CD4-positive, alpha-beta T cell treated with Interleukin-15 for 1 hour (primary cell): Measurements from ENCODE around the gene IP6K1.
"Not testable (repeated sequence)": the region's sequence is repeated elsewhere in the genome, so short reads cannot be mapped to it uniquely, and the experiment has no call there.

Experiments
- DNase-seq: peaks from one replicate; pipeline ENCODE4 v3.0.0-alpha.2; 2020

IP6K1 gene

DNA sequence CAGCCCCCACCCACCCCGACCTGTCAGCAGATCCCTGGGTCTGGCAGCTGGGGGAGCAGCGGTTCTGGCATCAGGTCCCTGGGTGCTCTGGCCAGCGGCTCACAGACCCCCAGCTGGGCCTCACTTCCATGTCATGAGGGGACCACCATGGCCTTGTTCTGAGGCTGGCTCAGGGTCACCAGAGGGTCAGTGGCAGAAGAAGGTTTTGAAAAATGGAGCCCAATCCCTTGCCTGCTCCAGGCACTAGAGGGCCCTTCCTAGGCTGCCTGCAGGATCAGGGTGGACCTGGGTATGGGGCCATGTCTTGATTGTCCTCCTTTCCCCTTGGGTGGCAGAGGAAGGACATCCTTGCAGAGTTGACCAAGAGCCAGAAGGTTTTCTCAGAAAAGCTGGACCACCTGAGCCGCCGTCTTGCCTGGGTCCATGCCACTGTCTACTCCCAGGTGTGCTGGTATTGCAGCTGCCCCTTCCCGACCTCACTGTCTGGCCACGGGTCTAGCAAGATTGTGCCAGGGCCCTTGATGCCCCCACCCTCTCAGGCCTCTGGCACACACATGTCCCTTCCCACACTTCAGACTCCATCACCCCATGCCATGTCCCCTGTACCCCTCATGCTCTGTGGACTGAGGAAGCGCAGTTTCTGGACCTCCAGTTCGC lies 79.8 kb downstream of the IP6K1 start:
- DNase-seq = no peak

DNA sequence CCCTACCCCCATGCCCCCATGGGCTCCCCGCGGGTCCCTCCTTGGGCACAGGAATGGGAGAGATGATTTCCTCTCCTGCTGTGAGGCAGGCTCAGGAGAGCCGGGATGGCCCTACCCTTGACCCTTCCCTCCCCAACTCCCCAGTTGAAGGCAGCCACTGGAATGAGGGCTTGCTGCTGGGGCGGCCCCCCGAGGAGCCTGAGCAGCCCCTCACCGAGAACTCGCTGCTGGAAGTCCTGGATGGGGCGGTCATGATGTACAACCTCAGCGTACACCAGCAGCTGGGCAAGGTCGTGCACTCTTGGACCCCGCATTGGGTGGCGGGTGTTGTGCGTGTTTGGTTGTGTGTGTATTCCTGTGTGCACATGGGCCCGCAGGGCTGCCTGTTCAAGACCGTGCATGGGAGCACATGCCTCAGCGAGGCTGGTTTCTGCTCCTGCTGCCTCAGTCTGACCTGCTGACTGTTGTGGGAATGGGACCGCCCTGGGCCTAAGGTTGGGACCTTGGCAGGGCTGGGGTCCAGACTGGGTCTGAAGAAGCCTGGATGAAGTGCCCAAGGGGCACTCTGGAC lies 80.9 kb downstream of the IP6K1 start:
- DNase-seq = no peak

DNA sequence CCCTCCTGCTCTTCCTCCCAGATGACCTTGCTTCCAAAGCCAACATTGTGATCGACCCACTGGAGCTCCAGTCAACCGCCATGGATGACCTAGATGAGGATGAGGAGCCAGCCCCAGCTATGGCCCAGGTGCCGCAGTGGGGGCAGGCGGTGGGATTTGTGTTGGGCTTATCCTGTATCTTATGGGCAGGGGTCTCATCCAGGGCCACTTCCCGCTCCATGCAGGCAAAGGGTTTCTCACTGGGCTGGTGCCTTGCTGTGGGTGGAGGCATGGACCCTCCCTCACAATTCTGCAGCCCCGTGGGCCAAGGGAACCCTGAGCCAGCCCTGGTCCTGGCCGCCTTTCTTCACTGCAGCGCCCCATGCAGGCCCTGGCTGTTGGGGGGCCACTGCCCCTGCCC lies 81.7 kb downstream of the IP6K1 start:
- DNase-seq = no peak

DNA sequence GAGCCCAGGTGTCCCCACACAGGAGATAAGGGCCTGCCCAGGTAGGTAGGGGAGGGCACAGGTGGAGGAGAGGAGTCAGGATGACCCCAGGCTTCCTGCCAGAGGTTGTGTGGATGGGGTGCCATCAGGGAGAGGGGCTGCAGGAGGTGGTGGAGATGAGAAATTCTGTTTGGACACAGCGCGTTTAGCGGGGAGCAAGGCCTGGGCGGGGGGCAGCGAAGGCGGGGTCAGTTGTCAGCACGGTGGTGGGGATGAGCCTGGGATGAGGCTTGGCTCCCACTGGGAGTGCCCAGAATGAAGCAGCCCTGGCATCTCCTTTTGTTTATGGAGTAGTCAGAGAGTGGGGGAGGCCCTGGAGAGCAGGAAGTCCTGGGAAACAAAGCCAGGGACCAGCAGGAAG lies 82.4 kb downstream of the IP6K1 start:
- no peak for DNase-seq

DNA sequence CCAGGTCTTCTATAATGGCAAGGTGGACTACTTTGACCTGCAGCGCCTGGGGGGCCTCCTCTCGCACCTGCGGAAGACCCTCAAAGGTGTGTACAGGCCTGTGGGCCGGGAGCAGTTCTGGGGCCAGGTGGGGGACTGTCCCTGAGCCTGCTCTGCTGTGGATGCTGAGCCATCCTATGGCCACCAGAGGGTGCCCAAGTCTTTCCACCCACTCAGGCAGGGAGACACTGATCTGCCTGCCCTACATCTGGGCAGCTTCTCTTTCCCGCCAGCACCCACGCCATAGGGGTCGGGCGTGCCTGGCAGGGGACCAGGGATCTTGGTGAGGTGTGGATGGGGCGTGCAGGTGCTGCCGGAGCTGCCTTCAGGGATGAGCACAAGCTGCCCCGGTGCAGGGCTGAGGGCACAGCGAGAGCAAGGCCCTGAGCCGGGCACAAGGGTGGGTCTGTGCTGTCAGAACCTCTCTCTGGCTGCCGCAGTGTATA lies 82.9 kb downstream of the IP6K1 start:
- DNase-seq = peak; percentile 73

DNA sequence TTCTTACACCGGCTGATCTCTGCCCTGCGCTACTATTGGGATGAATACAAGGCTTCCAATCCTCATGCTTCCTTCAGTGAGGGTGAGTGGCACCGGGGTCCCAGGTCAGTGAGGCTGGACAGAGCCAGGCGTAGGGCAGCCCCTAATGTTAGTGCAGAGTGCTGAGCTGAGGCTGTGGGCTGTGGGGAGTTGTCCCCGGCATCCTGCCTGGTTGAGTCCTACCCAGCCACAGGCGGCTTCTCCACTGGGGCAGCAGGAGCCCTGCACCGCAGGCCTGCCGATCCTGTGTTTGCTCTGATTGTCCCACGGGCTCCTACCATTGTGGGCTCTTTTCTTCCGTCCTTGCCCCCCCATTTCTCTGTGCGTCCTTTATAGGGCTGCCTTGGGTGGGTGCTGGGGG lies 83.7 kb downstream of the IP6K1 start:
- DNase-seq = no peak

DNA sequence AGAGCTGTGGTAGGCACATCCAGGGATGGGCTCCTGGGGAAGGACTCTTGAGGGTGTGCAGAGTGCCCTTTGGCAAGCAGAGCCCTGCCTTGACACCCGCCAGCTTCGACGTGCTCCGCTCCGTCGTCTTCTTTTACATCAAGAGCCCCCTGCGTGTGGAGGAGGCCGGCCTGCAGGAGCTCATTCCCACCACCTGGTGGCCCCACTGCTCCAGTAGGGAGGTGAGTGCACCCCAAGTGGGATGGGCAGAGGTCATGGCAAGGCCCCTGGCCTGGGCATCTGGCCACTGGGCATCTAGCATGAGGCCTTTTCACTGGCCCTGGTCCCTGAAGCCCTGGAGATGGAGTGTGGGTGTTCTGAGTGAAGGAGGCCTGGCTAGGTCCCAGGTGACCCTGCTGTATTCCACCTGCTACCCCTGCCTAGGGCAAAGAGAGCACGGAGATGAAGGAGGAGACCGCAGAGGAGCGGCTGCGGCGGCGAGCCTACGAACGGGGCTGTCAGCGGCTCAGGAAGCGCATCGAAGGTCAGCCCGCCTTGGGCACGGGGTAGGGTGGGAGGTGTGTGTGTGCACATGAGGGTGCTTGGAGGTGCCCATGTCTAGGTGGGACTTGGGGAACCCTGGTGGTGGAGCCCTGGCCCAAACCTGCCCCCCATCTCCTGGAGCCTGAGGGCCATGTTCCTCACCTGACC lies 84.8 kb downstream of the IP6K1 start:
- DNase-seq = no peak

DNA sequence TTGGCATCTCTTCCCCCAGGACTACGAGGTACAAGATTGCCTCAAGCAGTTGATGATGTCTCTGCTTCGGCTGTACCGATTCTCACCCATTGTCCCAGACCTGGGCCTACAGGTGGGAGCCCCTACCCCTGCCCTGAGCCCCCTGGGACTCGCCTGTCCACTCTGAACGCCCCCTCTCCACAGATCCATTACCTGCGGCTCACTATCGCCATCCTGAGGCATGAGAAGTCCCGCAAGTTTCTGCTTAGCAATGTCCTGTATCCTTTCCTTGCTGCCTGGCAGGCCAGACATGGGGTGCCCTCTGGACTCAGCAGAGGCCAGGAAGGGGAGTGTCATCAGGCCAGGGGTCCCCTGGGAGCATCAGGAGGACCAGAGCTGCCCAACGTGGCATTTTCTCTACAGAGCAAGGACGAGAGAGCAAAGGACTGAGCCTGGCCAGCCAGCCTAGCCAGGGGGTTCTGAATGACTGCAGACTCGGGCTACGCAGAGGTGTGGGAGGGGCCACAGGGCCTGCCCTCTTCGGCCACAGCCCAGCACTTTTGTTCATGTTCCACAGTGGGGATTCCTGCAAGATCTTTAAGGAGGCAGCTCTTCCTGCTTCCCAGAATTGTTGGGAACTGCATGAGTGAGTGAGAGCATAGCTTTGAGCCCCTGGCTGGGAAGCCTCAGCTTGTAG lies 85.8 kb downstream of the IP6K1 start:
- DNase-seq = no peak

DNA sequence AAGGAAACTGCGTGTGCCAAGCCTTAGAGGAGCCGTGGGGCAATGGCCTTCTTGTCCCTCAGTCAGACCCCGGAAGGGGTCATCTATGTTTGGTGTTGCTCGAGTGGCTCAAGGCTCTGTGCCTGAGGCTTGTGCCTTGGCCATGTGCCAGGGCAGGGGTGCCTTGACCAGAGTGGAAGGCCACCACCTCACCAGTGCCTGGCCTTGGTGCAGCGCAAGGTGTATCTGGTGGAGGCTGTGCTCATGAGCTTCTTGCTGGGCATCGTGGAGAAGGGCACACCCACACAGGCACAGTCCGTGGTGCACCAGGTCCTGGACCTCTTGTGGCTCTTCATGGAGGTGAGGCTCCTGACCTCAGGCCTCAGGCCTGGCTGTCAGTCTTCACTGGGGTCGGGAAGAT lies 86.3 kb downstream of the IP6K1 start:
- no peak for DNase-seq

DNA sequence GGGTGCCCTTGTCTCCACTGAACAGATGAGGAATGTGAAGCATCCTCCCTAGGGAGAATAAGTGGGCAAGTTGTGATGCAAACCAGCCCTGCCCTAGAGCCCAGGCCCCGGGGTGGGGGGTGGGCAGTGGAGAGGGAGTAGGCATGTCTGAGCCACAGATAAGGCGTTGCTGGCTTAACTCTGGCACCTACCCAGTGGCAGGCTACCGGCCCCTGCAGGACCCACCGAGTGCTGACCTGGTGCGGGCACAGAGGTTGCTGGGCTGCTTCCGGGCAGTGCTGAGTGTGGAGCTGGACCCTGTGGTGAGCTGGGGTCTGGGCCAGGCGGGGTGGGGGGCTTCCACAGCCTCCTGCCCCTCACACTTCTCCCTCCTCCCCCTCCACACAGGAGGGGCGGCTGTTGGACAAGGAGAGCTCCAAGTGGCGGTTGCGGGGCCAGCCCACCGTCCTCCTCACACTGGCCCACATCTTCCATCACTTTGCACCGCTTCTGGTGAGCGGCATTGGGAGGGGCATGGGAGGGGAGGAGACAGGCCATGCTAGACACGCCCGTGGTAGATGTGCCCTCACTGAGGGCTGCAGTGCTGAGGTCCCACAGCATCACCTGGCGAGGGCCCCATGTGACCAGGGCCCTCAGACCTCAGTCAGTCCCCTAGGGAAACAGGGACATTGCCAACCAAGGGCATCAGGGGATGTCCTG lies 86.9 kb downstream of the IP6K1 start:
- no peak for DNase-seq

DNA sequence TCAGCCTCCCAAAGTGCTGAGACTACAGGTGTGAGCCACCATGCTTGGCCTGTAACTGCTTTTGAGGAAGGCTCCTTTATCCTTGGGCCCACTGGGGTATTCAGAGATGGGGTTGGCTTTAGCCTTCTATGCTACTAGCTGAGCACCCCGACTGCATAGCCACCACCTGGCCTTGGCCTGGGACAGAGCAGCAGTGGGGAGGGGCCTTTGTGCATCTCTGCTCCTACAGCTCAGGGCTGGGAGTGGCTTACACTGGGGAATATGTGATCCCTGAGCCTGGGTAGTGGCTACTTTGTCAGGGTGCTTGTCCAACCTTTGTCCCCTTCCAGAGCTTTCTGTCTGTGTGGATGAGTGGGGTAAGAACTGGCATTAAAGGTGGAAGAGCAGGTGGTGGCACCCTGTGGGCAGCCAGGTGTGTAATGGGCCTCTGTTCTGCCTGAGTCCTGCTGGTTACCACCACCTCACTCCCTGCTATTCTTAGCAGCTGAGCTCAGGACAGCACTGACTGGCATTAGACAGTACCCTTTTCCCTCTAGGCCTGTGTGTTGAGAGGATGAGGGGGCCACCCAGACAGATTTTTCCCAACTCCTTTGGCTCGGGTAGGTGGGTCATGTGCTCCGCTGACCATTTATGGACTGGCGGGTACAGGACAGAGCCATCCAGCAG lies 90.9 kb downstream of the IP6K1 start:
- not testable (repeated sequence) for DNase-seq

DNA sequence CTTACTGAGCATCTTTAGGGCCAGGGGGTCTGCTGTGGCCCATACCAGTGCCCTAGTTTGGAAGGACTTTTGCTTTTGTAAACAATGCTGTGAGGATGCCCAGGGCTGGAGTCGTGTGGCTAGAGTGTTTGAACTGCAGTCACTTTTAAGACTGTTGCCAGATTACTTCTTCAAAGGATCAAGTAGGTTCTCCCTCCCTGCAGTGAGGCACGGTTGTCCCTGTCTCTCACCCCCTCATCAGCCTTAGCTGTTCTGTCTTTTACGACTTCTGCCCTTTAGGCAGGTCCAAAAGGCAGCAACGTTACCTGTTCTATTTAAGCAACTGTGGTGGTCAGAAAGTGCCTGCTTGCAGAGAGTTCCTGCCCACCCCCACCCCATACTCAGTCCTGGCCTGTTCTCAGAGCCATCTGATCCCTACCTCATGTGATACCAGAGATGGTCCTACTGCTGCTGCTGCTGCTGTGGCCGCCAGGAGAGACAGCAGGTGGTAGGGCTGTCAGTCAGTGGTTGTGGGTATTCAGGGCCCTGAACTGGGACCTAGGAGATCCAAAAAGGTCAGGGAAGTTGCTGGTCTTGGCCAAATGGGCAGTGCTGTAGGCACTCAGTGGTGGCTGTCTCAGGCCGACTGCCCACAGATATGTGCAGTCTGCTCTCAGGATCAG lies 91.8 kb downstream of the IP6K1 start:
- DNase-seq = not testable (repeated sequence)

DNA sequence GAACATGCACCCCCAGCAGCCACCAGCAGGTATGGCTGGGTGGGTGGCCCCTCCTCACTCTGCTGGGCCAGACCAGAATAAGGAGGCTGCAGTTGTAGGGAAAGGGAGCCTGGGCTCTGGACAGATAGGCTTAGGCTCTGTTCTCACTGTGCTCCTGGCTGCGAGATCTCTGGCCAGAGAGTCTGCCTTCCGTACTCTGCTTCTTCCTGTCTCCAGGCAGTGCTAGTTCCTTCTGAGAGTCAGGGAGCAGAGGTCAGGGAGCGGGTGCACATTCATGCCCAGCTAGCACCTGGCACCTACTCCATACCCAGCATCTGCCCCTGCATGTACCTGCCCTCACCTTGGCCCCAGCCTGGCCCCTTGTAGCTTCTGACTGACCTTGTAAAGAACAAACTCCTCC lies 94.9 kb downstream of the IP6K1 start:
- not testable (repeated sequence) for DNase-seq

DNA sequence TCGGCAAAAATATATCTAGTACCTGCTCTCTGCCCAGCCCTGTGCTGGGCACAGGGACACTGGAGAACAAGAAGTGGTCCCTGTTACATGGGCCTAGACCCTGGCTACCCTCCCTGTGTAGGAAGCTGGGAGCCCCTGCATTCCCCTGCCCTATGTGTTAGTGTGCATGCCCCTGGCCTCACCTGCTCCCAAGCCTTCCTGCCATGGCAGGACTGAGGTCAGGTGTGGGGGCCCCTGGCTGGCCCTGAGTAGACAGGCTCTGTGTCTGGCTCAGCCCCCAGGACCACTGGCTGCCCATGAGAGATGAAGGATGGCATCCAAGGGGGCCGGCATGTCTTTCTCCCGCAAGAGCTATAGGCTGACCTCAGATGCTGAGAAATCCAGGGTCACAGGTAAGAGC lies 95.5 kb downstream of the IP6K1 start:
- DNase-seq = not testable (repeated sequence)

DNA sequence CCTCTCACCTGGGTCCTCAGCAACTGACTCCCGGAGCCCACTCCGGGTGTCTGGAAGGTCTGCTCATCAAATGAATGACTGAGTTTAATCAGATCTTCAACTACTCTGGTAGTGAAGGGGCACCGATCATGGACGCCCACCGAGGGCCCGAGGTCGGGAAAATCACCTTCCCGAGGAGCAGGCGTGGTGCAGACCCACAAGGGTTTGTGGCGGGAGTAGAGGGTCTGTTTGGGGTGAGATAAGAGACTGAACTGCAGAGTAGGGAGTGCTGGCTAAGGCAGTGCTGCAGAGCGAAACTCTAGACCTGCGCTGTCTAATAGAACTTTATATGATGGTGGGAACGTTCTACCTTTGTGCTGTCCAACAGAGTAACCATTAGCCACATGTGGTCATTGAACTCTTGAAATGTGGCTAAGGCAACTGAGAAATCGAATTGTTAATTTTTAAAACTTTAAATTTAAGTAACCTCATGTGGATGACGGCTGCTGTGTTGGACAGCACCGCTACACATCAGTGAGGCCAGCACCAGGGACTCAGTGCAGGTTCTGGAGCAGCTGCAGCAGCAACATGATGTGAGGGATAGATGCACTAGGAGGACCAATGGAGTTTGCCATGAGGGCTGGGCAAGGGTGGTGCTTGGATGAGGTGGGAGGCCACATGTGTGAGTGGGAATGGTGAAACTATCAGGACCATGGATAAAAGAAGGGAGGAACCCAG lies 96.3 kb downstream of the IP6K1 start:
- not testable (repeated sequence) for DNase-seq

DNA sequence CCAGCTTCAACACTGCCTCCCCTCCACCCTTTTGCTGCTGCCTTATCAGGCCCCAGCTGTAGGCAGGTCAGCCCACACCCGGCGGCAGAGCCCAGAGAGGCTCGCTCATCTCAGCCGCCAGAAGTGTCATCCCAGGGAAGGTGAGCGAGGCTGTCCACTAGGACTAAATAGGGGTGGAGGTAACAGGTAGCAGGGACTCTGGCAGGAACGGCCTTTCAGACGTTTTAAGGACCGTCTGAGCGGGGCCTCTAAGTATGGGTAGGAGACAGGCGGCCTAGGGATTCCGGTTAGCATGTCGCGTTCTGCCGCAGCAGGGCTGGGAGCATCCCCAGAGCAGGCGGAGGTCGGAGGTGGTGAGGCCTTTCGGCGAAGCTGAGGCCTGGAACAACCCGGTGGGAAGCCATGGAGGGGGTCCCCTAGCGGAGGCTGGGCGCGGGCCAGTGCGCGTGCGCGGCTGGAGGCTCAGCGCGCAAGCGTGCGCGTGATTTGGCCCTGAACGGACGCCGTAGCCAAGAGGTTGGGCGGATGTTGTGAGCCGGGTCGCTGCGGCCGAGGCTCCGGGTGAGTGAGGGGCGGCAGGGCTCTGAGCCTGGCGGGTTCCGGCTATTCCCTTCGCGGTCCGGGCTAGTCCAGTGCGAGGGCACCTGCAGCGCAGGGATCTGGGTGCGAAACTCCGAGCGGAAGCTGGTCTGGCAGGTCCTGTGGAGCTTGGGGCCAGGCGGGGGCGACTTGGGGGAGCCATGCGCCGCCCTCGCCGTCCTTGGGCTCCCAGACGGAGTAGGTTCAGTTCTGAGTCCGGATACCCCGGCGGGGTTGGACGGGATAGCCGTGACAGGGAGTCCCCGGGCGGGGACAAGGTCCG lies 97.1 kb downstream of the IP6K1 start, which contains the start of the genes MST1 and RNF123:
Gene MST1, minus strand, starts transcription at position 429 of the 862 bp plus-strand sequence. CDS start 783 bp downstream, outside the sequence.
Gene RNF123, plus strand, starts transcription at position 512 of the 862 bp plus-strand sequence. CDS start 1,609 bp downstream, outside the sequence.
- peak; percentile 90 for DNase-seq

DNA sequence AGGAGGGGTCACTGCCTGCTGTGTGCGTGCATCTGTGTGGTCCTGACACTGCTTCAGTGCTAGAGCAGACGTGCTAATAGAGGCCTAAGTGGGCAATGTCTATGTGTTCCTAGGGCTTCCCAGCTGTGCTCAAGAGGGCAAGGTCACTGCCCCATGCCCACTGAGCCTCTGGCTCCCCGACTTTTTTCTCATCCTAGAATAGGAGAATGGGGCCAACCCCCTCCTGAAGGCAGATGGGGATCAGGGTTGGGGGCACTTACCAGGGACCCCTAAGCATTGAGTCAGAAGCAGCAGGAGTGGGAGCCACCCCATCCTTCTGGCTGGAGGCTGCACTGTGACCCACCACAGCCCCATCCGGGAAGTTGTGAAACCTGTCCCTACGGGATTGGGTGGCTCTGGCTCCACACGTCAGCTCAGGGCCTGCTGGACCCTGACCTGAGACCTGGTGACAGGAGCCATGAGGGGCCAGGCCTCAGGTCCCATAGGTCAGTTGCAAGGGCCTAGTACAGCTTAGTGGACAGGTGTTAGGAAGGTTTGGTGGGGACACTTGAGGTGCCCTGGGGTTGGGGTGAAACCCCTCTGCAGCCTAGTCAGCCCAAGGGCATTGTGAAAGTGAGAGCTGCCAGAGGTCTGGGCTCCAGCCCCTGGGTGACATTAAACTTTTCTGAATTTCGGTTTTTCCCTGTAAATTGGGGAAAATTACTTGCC lies 97.8 kb downstream of the IP6K1 start:
- not testable (repeated sequence) for DNase-seq

DNA sequence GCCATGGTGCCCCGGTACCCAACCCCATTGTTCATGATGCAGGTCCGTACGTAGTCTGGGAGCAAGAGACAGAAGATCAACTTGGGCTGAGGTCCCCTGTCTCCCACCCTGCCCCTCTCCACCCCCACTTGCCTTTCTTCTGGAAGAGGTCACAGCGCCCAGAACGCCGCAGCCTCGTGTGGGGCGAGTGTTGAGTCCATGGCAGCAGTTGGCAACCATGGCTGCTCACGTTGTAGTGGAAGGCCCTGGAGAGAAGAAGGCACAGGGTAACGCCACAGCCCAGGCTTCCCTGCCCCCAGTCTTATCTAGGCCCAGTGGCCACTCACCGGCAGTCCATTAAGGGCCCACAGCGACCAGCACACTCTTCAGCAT lies 98.9 kb downstream of the IP6K1 start:
- DNase-seq = not testable (repeated sequence)

DNA sequence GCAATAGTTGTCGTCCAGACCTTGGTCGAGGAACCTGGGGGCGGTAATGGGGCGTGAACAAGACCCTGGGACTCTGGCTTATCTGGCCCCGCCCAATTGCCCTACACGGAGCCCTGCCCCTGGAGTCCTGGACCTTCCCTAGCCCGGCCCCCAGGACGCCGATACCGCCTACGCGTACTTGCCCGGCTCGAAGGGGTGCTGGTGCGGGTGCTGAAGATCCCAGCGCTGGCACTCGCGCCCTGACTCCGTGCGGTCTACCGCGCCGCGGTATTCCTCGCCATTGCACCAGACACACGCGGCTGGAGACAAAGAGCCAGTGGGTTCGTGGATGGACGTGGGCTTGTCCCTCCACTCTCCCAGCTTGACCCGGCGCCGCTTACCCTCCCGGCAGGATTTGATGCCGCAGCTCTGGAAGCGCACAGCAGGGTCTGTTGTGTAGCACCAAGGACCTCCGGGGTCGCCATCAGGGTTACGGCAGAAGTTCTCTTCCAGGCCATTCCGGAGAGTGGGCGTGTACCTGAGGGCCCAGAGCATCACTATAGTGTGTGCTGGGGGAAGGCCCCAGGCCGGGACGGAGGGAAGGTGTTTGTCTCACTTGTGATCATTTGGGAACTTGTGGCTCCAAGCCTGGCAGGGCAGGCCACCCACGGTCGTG lies 99.4 kb downstream of the IP6K1 start:
- DNase-seq = peak; percentile 39
